ENCODE data around the gene TESMIN. TPM values are rescaled to one million over a fixed set of nuclear protein-coding genes. Genes with fewer than 3 reads are reported as not detected.

The TESMIN gene
- polyA plus RNA-seq, 1 donor = 10.0 TPM

DNA sequence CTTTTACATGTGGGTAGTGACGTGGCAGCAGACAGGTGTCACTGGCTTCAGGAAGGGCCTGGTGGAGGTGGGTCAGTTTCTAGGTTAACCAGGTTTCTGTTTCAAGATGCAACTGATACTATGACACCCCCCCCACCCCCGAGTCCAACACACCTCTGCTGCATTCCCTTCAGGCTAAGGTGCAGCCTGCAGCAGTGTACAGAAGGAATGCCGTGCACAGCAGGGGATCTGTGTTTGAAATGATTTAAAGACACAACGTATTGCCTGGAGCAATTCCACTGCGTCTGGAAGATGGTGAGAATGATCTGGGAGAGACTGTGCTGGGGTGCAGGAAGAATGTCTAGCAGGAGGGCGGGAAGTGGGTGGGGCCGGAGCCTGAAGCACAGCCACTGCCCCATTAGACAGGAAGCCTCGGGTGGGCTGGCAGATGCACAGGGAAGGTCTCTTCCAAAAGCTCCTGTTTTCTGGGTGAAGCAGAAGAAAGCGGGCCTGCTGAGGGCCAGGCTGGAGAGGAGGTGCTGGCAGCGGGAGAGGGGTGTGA lies 11.9 kb upstream of the TESMIN start:
- Histone ChIP-seq H3K4me1 (ENCODE audit: control insufficient read depth, insufficient read depth, low read length) (no peaks in the 10 kb centered on the region), H3K36me3 (ENCODE audit: control insufficient read depth, insufficient read depth, low read length) (peaks cover 38% of the 10 kb centered on the region), H3K4me3 (ENCODE audit: low read length) (no peak overlapping the region), H3K27me3 (ENCODE audit: control insufficient read depth, insufficient read depth, low read length) (no peaks in the 10 kb centered on the region), H3K27ac (ENCODE audit: low read length) (no peak overlapping the region), H3K9me3 (ENCODE audit: control insufficient read depth, low read depth, low read length) (no peaks in the 10 kb centered on the region)
- WGBS (ENCODE audit: insufficient coverage, low lambda C conversion rate) = 40% methylated on average over 2 of the region's 10 CpGs
- DNase-seq = no peak

DNA sequence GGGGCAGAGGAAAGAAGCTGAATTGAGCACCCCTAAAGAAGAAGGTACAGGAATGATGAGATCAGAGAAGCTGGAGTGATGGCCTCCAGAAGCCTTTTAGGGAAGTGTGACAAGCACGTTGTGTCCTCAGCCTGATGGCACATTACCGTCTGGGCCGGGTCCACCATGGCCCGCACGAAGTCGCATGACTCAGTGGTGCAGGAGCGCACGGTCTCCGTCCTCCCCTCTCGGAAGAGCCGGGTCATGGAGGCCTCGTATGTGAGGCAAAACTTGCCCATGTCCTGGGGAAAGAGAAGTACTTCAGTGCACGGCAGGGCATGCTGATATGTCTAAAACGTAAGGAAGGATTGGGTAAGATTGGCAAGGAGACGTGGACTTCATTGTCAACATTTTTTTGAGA lies 11.2 kb upstream of the TESMIN start:
- Histone ChIP-seq H3K27me3 (ENCODE audit: control insufficient read depth, insufficient read depth, low read length) (no peaks in the 10 kb centered on the region), H3K27ac (ENCODE audit: low read length) (no peak overlapping the region), H3K36me3 (ENCODE audit: control insufficient read depth, insufficient read depth, low read length) (peaks cover 42% of the 10 kb centered on the region), H3K4me3 (ENCODE audit: low read length) (no peak overlapping the region), H3K9me3 (ENCODE audit: control insufficient read depth, low read depth, low read length) (no peaks in the 10 kb centered on the region), H3K4me1 (ENCODE audit: control insufficient read depth, insufficient read depth, low read length) (no peaks in the 10 kb centered on the region)
- WGBS (ENCODE audit: insufficient coverage, low lambda C conversion rate) = no CpG with 5 or more reads among the region's 15 CpGs
- DNase-seq = no peak

DNA sequence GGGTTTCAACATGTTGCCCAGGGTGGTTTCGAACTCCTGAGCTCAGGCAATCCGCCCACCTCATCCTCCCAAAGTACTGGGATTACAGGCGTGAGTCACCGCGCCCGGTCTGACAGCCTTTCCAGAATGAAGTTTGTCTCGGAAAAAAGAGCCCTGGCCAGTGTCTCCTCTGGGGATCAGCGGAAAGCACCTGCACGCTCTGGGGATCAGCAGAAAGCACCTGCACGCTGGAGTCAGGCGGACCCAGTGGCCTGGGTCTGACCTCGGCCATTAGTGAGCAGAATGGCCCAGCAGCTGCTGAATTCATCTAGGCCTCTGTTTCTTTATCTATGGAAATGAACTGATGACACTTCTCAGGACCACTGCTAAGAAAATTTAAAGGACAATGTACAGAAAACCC lies 10.5 kb upstream of the TESMIN start:
- no peak for DNase-seq
- Histone ChIP-seq H3K36me3 (ENCODE audit: control insufficient read depth, insufficient read depth, low read length) (peaks cover 48% of the 10 kb centered on the region), H3K9me3 (ENCODE audit: control insufficient read depth, low read depth, low read length) (no peaks in the 10 kb centered on the region), H3K4me3 (ENCODE audit: low read length) (no peak overlapping the region), H3K4me1 (ENCODE audit: control insufficient read depth, insufficient read depth, low read length) (no peaks in the 10 kb centered on the region), H3K27me3 (ENCODE audit: control insufficient read depth, insufficient read depth, low read length) (no peaks in the 10 kb centered on the region), H3K27ac (ENCODE audit: low read length) (no peak overlapping the region)
- WGBS (ENCODE audit: insufficient coverage, low lambda C conversion rate) = no CpG with 5 or more reads among the region's 12 CpGs

DNA sequence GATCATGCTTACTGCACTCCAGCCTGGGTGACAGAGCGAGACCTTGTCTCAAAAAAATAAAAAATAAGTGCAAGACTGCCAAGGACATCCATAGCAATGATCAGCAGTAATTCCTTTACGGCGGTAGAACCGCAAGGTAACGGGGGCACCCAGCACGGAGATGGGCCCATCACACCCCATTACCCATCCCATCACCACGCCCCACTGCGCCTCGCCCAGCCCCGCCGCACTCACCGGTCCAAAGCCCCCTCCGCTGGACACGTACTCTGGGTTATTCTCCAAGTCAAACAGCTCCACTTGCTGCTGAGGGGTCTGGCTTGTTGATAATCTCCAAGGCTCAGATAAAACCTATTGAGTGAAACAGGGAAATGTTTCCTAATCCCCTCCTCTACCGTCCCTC lies 8.7 kb upstream of the TESMIN start:
- H3K27ac ChIP-seq (ENCODE audit: low read length) = no peak overlapping the region
- H3K27me3 ChIP-seq (ENCODE audit: control insufficient read depth, insufficient read depth, low read length) = no peaks in the 10 kb centered on the region
- H3K9me3 ChIP-seq (ENCODE audit: control insufficient read depth, low read depth, low read length) = no peaks in the 10 kb centered on the region
- WGBS (ENCODE audit: insufficient coverage, low lambda C conversion rate) = no CpG with 5 or more reads among the region's 15 CpGs
- H3K36me3 ChIP-seq (ENCODE audit: control insufficient read depth, insufficient read depth, low read length) = peaks cover 55% of the 10 kb centered on the region
- H3K4me1 ChIP-seq (ENCODE audit: control insufficient read depth, insufficient read depth, low read length) = no peaks in the 10 kb centered on the region
- no peak overlapping the region for H3K4me3 ChIP-seq (ENCODE audit: low read length)
- no peak for DNase-seq

DNA sequence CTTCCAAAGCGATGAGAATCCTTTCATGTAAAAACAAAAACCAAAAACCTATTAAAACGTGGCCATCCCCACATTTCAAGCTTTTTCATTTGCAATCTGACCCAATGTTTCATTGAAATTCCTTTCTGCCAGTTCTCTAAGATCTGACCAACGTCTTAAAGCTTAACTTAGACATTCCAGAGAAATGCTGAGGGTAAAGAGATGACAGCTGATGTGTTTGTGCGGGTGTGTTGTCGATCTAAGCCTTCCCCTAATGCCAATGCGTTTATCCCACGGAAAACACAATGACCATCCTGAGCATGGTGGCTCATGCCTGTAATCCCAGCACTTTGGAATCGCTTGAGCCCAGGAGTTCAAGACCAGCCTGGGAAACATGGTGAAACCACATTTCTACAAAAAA lies 6.4 kb upstream of the TESMIN start:
- DNase-seq = no peak
- Histone ChIP-seq H3K36me3 (ENCODE audit: control insufficient read depth, insufficient read depth, low read length) (peaks cover 46% of the 10 kb centered on the region), H3K4me3 (ENCODE audit: low read length) (no peak overlapping the region), H3K27ac (ENCODE audit: low read length) (no peak overlapping the region), H3K27me3 (ENCODE audit: control insufficient read depth, insufficient read depth, low read length) (no peaks in the 10 kb centered on the region), H3K4me1 (ENCODE audit: control insufficient read depth, insufficient read depth, low read length) (no peaks in the 10 kb centered on the region), H3K9me3 (ENCODE audit: control insufficient read depth, low read depth, low read length) (no peaks in the 10 kb centered on the region)
- WGBS (ENCODE audit: insufficient coverage, low lambda C conversion rate) = 64% methylated on average over 2 of the region's 8 CpGs

DNA sequence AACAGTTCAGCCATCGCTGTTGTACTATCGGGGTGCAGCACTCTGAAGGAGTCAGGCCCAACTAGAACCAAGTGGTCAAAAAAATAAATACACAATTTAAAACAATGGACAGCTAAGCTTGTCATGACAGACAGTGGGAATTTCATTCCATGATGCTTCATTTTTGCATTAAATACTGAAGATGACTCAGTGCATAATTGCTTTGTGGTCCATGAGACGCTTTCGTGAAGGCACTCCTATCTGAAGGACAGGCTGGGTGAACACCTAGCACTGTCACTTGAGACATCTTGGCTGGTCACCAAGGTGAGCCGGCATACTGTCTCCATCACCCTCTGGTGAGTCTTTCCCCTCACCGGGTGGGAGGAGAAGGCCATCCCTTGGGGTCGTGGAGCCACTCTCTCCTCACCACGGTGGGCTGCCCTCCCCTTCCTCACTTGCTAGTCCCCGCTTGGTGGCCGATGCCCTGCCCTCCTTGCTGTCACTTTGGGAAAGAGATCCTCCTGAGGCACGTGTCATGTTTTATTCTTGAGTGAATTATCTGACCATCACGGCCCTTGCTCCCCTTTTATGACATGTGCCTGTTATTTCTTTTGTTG lies 4.9 kb upstream of the TESMIN start:
- H3K4me1 ChIP-seq (ENCODE audit: control insufficient read depth, insufficient read depth, low read length) = no peaks in the 10 kb centered on the region
- H3K9me3 ChIP-seq (ENCODE audit: control insufficient read depth, low read depth, low read length) = no peaks in the 10 kb centered on the region
- DNase-seq = no peak
- no peak overlapping the region for H3K4me3 ChIP-seq (ENCODE audit: low read length)
- H3K27ac ChIP-seq (ENCODE audit: low read length) = no peak overlapping the region
- no peaks in the 10 kb centered on the region for H3K27me3 ChIP-seq (ENCODE audit: control insufficient read depth, insufficient read depth, low read length)
- H3K36me3 ChIP-seq (ENCODE audit: control insufficient read depth, insufficient read depth, low read length) = peaks cover 33% of the 10 kb centered on the region
- no CpG with 5 or more reads among the region's 12 CpGs for WGBS (ENCODE audit: insufficient coverage, low lambda C conversion rate)

DNA sequence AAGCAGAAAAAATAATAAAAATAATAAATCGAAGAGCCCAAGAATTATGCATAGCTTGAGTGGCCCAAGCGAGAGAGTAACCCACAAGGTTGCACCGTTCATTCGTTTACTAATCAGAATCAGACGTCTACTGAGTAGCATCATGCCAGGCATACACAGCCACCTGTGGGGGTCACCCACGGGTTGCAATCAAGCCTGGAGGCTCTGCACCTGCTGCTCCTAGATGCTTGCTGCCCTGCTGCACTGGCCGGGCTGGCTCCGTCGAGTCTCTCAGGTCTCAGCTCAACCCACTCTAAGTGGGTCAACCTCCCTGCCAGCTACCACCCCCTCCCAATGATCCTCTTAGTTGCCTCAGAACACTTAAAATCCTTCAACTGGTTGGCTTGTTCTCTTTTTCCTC lies 2.0 kb upstream of the TESMIN start:
- Histone ChIP-seq H3K36me3 (ENCODE audit: control insufficient read depth, insufficient read depth, low read length) (peaks cover 21% of the 10 kb centered on the region), H3K27me3 (ENCODE audit: control insufficient read depth, insufficient read depth, low read length) (no peaks in the 10 kb centered on the region), H3K27ac (ENCODE audit: low read length) (no peak overlapping the region), H3K4me3 (ENCODE audit: low read length) (no peak overlapping the region), H3K4me1 (ENCODE audit: control insufficient read depth, insufficient read depth, low read length) (no peaks in the 10 kb centered on the region), H3K9me3 (ENCODE audit: control insufficient read depth, low read depth, low read length) (peaks cover 4% of the 10 kb centered on the region)
- 100% methylated on average over 2 of the region's 9 CpGs for WGBS (ENCODE audit: insufficient coverage, low lambda C conversion rate)
- no peak for DNase-seq

DNA sequence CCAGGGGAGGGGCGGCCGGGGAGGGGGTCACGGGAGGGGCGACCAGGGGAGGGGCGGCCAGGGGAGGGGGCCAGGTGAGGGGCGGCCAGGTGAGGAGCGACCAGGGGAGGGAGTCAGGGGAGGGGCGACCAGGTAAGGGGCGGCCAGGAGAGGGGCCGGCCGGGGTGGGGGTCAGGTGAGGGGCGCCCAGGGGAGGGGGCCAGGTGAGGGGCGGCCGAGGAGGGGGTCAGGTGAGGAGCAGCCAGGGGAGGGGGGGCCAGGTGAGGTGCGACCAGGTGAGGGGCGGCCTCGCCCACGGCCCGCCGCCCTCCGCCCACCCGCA lies 355 bp downstream of the TESMIN start:
- WGBS (ENCODE audit: insufficient coverage, low lambda C conversion rate) = no CpG with 5 or more reads among the region's 22 CpGs
- peaks cover 4% of the 10 kb centered on the region for H3K9me3 ChIP-seq (ENCODE audit: control insufficient read depth, low read depth, low read length)
- H3K27me3 ChIP-seq (ENCODE audit: control insufficient read depth, insufficient read depth, low read length) = no peaks in the 10 kb centered on the region
- H3K27ac ChIP-seq (ENCODE audit: low read length) = no peak overlapping the region
- no peak overlapping the region for H3K4me3 ChIP-seq (ENCODE audit: low read length)
- no peak for DNase-seq
- H3K36me3 ChIP-seq (ENCODE audit: control insufficient read depth, insufficient read depth, low read length) = peaks cover 7% of the 10 kb centered on the region
- no peaks in the 10 kb centered on the region for H3K4me1 ChIP-seq (ENCODE audit: control insufficient read depth, insufficient read depth, low read length)

DNA sequence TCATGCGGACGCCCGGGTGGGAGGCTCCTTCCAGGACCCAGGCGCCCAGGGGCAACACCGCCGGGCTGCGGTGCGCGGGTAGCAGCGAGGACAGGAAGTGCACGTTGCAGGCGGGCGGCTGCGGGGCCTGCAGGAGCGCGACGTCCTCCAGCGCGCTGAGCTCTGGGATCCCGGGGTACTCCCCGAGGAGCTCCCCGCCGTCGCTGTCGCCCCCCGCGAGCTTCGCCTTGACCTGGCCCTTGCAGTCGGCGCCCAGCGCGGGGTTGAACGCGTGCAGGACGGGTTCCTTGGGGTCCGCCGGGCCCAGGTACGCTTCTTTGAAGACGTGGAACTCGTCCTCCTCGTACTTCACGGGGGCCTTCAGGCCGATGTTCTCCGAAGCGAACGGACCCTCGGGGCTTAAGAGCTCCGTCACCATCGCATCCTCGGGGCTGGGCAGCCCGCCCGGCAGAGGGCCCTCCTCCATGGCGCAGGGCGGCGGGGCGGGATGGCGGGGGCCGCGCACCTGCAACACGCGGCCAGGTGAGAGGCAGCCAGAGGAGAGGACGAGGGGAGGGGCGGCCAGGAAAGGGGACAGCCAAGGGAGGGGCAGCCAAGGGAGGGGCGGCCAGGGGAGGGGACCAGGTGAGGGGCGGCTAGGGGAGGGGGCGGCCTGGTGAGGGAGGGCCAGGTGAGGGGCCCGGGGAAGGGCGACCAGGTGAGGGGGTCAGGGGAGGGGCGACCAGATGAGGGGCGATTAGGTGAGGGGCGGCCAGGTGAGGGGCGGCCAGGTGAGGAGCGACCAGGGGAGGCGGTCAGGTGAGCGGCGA lies 921 bp downstream of the TESMIN start:
- peaks cover 4% of the 10 kb centered on the region for H3K9me3 ChIP-seq (ENCODE audit: control insufficient read depth, low read depth, low read length)
- H3K36me3 ChIP-seq (ENCODE audit: control insufficient read depth, insufficient read depth, low read length) = peaks cover 7% of the 10 kb centered on the region
- H3K4me3 ChIP-seq (ENCODE audit: low read length) = no peak overlapping the region
- no peaks in the 10 kb centered on the region for H3K27me3 ChIP-seq (ENCODE audit: control insufficient read depth, insufficient read depth, low read length)
- DNase-seq = peak; percentile 8 to 57
- H3K4me1 ChIP-seq (ENCODE audit: control insufficient read depth, insufficient read depth, low read length) = no peaks in the 10 kb centered on the region
- no CpG with 5 or more reads among the region's 76 CpGs for WGBS (ENCODE audit: insufficient coverage, low lambda C conversion rate)
- H3K27ac ChIP-seq (ENCODE audit: low read length) = no peak overlapping the region

DNA sequence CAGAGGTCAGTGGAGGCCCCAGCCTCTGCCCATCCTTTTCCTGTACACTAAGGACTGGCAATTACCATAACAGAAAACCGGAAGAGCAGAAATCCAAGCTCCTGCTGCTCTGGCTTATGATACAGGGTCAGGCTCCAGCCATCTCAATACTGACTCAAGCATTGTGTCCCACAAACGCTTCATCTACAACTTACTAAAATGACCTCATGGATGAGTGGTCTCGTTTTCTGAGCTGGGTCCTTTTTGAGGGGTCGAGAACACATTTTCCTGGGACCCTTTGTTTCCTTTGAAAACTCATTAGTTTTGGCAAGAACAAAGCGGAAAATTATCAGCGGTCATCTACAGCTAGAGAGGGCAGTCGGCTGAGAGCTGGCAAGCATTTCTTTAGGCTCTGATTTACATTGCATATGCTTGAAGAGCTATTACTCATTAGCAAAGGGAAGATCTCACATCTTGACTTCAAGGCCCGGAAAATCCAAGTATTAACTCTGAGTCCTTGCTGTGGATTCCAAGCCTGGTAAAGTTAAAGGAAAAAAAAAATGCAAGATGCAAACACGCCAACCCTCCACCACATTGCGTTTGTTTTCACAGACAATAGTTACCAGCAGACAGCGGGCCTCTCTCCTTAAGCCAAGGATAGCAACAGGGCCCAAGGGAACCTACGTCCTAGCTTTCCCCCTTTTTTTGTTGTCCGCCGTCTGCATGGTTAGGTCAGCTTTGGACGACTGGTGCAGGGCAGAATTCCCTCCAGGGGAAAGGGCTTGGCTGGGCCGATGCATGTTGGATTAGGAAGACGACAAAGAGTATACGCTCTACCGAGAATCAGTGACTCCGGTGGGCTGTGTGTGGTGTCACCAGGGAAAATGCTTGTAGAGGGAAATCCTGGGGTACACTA lies 1.8 kb downstream of the TESMIN start:
- peak in 1 of 2 donors; percentile 8 for DNase-seq
- H3K9me3 ChIP-seq (ENCODE audit: control insufficient read depth, low read depth, low read length) = peaks cover 4% of the 10 kb centered on the region
- H3K27ac ChIP-seq (ENCODE audit: low read length) = no peak overlapping the region
- no peak overlapping the region for H3K4me3 ChIP-seq (ENCODE audit: low read length)
- no peaks in the 10 kb centered on the region for H3K4me1 ChIP-seq (ENCODE audit: control insufficient read depth, insufficient read depth, low read length)
- H3K27me3 ChIP-seq (ENCODE audit: control insufficient read depth, insufficient read depth, low read length) = no peaks in the 10 kb centered on the region
- 90% methylated on average over 2 of the region's 20 CpGs for WGBS (ENCODE audit: insufficient coverage, low lambda C conversion rate)
- peaks cover 7% of the 10 kb centered on the region for H3K36me3 ChIP-seq (ENCODE audit: control insufficient read depth, insufficient read depth, low read length)
